GM21529 (cell line): ENCODE data around the gene KDM5A.
"Not testable (repeated sequence)": the region's sequence is repeated elsewhere in the genome, so short reads cannot be mapped to it uniquely, and the experiment has no call there.

Experiments used
- ATAC-seq: cut with Tn5 transposase; IDR thresholded peaks from one replicate; pipeline ENCODE4 v1.9.1; 2021; ENCODE audit not compliant: unreplicated experiment

The KDM5A gene

DNA sequence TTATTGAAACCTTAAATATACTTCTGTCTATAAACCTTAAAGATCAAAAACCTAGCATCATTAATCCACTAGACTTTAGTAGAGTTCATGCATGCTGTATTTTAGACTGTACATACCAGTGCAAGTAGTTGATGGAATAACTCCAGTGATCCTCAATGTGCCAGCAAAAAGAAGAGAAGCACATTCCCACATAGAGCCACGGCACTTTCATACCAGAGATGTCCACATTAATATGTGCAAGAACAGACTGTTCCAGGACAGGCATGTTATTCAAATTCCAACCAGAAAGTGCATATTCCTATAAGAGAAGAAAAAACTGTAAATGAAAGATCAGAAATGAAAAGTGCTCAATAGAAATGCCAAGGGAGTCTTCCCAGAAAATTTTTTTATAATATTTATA lies 55.0 kb downstream of the KDM5A start:
- ATAC-seq: no peak

DNA sequence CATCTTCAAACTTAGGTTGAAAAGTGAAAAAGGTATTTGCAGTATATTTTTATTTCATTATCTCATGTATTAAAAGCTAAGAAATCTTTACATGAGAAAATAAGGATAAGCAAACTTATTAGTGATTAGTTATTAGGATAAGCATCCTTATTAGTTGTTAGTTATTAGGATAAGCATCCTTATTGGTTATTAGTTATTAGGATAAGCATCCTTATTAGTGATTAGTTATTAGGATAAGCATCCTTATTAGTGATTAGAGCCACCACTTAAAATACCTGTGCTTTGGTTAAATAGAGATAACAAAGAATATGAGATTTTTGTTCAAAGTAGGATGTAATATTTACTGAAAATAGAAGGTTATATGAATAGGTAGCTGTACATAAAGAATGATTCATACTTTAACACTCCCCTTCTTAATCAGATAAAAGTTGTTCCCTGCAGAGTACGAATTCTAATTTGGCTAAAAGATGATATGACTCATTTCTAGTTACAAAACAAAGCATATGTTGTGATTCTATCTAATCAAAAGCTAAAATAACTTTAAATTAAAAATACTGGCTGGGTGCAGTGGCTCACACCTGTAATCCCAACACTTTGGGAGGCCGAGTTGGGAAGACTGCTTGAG lies 56.4 kb downstream of the KDM5A start:
- no peak for ATAC-seq

DNA sequence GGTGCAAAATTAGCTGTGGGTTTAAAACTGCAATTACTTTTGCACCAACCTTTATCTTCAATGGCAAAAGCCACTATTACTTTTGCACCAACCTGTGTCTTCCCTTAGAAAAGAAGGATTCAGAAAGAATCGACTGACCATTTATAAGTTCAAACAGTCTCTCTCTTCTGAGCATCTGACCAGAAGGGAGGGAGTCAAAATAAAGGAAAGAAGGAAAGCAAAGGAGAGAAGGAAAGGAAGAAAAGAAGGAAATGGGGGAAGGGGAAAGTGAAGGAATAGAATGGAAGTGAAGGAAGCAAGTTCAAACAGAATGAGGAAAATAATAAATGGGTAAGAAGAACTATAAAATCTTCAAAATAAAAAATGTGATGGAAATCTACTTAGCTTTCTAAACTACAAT lies 57.8 kb downstream of the KDM5A start:
- ATAC-seq: no peak

DNA sequence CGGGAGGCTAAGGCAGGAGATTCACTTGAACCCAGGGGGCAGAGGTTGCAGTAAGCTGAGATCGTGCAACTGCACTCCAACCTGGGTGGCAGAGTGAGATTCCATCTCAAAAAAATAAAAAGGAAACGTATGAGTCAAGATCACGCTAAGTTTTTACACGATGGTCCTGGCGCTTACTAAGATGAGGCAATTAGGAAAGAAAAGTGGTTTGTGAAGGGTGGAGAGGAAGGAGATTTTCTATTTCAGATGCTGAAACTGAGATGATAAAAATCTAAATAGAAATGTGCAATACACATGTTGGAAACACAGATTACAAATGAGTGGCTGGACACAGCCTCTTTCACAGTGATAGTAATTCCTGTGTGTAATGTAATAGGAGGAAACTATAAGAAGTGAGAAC lies 63.2 kb downstream of the KDM5A start:
- no peak for ATAC-seq

GRCh38 chr12:323507-323906 lies 65.6 kb downstream of the KDM5A start:
- no peak for ATAC-seq

DNA sequence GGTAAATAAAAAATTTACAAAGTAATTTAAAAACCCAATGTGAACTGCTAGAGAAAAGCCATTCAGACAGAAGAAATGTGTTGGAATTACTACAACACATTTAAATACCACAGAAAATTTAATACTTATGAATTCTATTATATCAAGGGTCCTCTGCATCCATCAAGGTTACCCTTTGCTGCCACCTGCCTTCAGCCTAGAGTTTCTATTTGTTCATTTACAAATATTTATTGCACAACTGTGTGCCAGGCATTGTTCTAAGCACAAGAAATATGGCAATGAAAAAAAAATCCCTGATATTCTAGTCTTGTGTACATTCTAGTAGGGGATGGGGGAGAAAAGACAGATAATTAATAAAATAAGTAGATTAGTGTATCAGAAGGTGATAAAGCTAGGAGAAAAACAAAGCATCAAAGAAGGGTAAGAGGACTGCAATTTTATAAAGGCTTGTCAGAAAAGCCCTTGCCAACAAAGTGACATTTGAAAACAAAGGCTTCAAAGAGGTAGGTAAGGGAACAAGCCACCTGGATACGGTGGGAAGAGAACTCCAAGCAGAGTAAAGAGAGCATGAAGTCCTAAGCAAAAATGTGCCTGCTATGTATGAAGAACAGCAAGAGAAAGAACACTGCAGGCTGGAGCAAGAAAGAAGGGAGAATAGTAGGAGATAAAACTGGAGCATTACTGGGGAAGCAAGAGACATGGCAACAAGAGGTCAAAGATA lies 67.4 kb downstream of the KDM5A start:
- no peak for ATAC-seq

DNA sequence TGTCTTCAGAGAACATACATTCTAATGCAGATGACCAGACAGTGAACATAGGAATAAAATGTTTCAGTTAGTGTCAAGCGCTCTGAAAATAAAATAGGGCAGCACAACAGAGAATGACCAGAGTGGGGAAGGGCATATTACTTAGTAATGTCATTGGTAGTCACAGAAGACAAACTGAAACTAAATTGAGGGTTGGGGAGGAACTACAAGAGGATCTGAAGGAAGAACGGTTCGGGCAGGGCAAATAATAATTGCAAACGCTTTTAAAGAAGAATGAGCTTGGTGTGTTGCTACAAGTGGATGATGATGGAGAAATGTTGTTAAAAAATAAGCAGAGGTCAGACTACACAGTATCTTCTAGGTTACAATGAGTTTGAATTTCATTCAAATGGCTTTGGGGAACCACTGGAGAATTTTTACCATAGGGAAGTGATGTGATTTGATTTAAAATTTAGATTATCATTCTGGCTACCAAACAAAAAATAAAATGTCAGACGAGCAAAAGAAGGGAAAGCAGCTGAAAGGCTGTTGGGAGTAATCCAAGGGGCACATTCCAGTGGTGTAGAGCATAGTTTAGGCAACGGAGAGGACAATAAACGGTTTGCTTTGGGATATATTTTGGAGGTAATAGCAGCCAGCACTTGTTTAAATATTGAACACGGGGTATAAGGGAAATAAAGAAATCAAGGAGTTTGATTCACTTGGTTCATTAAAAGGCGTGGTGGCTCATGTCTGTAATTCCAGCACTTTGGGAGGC lies 70.2 kb downstream of the KDM5A start:
- no peak for ATAC-seq

- ATAC-seq: no peak
Observed at GRCh38 chr12:308511-308910, 80.6 kb downstream of the KDM5A start.

- ATAC-seq: no peak
Observed at GRCh38 chr12:307406-307805, 81.7 kb downstream of the KDM5A start.

- ATAC-seq: no peak
Observed at GRCh38 chr12:304805-305204, 84.3 kb downstream of the KDM5A start.

- not testable (repeated sequence) for ATAC-seq
Observed at GRCh38 chr12:302766-303165, 86.4 kb downstream of the KDM5A start.

DNA sequence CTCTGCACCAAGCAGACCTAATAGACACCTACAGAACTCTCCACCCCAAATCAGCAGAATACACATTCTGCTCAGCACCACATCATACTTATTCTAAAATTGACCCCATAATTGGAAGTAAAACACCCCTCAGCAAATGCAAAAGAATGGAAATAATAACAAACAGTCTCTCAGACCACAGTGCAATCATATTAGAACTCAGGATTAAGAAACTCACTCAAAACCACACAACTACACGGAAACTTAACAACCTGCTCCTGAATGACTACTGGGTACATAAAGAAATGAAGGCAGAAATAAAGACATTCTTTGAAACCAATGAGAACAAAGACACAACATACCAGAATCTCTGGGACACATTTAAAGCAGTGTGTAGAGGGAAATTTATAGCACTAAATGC lies 89.0 kb downstream of the KDM5A start:
- not testable (repeated sequence) for ATAC-seq

GRCh38 chr12:299511-299910 lies 89.6 kb downstream of the KDM5A start:
- not testable (repeated sequence) for ATAC-seq

GRCh38 chr12:298059-298458 lies 91.1 kb downstream of the KDM5A start:
- ATAC-seq: not testable (repeated sequence)

- no peak for ATAC-seq
Observed at GRCh38 chr12:295132-295531, 94.0 kb downstream of the KDM5A start.

GRCh38 chr12:293199-293598 lies 95.9 kb downstream of the KDM5A start:
- ATAC-seq: no peak

DNA sequence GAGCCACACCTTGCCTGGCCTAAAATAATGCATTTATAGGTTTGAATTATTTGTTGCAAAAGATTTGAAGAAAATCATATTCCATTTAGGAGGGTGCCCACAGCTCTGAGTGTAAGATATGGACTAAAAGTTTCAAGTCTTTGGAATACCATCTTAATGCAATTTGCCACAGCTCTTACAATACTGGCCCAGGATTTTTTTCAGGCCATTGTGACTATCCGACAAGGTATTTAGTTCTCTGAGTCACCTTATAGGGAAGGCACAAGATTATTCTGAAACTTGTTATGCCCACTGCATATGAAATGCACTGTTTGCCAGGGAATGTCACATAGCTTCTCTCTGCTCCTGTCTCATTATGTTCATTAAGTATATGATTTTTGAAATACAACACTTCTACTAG lies 96.9 kb downstream of the KDM5A start:
- ATAC-seq: no peak

DNA sequence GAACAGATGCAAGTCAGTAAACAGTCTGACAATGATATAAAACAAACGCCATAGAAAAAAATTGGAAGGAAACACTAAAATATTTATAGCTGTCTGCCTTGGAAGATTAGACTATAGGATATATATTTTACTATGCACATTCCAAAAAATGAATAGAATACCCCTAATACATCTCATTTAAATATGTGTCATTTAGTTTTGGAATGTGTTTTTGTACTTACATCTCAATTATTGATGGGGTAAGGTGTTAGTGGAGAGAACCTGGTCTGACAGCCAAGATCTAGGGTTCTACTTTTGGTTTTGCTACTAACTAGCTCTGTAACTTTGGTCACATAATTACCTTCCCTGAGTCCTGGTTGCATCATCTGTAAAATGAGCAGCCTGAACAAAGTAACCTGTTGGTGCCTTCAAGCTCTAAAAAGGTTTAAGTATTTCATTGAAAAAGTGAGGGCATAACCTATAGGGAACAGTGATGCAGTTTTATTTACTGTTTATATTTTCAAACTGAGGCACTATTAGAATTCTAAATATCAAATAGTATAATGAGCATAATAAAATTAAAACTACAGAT lies 97.9 kb downstream of the KDM5A start:
- ATAC-seq: no peak

- no peak for ATAC-seq
Observed at GRCh38 chr12:288687-289086, 100.4 kb downstream of the KDM5A start.

- no peak for ATAC-seq
Observed at GRCh38 chr12:286531-287300, 102.4 kb downstream of the KDM5A start.

DNA sequence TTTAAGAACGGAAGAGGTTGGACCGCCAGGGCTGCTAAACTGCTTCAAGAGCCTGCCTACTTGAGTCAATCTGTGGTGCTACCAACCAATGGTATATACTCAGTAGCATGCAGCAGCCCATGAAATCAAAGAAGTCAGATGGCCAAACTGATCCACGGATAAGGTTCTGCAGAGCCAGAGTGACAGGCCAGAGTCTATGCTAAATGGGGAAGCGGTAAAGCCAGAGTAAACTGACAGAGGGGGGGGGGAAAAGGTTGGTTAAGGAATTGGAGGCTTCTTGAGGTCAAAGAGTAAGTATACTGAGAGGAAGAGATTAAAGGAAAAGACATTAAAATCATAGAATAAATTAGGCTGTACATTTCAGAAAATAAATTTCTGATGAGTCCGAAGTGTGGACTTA lies 111.1 kb downstream of the KDM5A start:
- no peak for ATAC-seq
